Kidney epithelial cell (primary cell): ENCODE measurements around the gene EEF1AKMT4. TPM values are rescaled to one million over a fixed set of nuclear protein-coding genes. Genes with fewer than 3 reads are reported as not detected.

Source experiments
- DNase-seq: peaks from one replicate; pipeline ENCODE4 v3.0.0-alpha.2; 2010; ENCODE audit warnings: low read depth
- H3K27me3 ChIP-seq: 2 replicates; pipeline ENCODE4 v1.6.0; 2011; ENCODE audit warnings: low read length; ENCODE audit not compliant: control insufficient read depth, insufficient read depth
- H3K36me3 ChIP-seq: 2 replicates; pipeline ENCODE4 v1.5.1; 2011; ENCODE audit warnings: low read length; ENCODE audit not compliant: control insufficient read depth, insufficient read depth
- H3K4me3 ChIP-seq: 2 replicates; pipeline ENCODE4 v1.5.1; 2011; ENCODE audit warnings: low read depth, mild to moderate bottlenecking, control low read depth, low read length
- total RNA-seq: library from RNA; depleted of rRNA; stranded (reverse); fragments of >200 nt; gene quantifications from 2 replicates; pipeline ENCODE4 v1.2.3, GENCODE V29; 2015
- TF ChIP-seq, protein P1 (sequence below): IDR thresholded peaks from 2 replicates; pipeline ENCODE4 v1.5.1; 2011; ENCODE audit warnings: mild to moderate bottlenecking, moderate library complexity, low read length, control low read depth, inconsistent platforms; ENCODE audit not compliant: insufficient read depth, poor library complexity, severe bottlenecking

The EEF1AKMT4 gene
- total RNA-seq, 1 donor from 2014 or later = 6.3 TPM

DNA sequence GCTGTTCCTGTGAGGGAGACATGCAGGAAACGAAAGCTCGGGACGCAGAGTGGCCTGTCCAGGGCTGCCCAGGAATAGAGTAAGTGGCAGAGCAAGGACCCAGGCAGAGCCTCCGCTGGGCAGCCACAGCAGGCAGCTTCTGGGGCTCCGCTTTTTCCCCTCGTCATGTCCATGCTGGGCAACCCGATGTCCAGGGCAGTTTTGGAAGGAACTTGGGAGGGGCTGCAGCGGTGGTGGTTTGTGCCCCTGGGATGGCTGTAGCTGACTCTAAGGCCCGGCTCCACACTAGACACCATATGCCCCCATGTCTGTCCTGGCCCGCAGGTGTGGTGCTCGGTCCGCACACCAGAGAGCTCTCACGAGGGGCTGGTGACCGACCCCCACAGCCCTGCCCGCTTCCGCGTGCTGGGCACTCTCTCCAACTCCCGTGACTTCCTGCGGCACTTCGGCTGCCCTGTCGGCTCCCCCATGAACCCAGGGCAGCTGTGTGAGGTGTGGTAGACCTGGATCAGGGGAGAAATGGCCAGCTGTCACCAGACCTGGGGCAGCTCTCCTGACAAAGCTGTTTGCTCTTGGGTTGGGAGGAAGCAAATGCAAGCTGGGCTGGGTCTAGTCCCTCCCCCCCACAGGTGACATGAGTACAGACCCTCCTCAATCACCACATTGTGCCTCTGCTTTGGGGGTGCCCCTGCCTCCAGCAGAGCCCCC lies 42.4 kb downstream of the EEF1AKMT4 start:
- Histone ChIP-seq H3K36me3 (no peaks in the 10 kb centered on the region), H3K4me3 (no peak overlapping the region), H3K27me3 (peaks cover 8% of the 10 kb centered on the region)
- DNase-seq = no peak
- TF ChIP-seq, protein P1, sequence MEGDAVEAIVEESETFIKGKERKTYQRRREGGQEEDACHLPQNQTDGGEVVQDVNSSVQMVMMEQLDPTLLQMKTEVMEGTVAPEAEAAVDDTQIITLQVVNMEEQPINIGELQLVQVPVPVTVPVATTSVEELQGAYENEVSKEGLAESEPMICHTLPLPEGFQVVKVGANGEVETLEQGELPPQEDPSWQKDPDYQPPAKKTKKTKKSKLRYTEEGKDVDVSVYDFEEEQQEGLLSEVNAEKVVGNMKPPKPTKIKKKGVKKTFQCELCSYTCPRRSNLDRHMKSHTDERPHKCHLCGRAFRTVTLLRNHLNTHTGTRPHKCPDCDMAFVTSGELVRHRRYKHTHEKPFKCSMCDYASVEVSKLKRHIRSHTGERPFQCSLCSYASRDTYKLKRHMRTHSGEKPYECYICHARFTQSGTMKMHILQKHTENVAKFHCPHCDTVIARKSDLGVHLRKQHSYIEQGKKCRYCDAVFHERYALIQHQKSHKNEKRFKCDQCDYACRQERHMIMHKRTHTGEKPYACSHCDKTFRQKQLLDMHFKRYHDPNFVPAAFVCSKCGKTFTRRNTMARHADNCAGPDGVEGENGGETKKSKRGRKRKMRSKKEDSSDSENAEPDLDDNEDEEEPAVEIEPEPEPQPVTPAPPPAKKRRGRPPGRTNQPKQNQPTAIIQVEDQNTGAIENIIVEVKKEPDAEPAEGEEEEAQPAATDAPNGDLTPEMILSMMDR = no peak

DNA sequence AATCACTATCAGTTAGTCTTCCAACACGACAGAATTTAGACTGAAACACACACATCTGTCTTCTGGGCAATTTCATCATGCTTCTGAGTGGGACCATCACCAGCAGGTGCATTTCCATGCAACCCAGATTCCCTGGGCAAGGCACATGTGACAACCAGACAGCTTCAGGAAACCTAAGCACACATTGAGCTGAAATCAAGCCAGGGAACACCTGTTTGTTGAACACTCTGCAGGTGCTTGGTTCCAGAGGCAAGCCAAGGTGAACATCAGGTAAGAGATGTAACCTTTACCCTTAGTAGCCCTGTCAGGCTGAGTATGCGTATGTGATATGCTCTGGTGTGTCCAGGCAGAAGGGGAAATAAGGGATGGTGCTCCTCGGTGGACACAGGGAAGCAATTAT lies 46.3 kb downstream of the EEF1AKMT4 start:
- no peak overlapping the region for H3K4me3 ChIP-seq
- no peak for DNase-seq
- H3K36me3 ChIP-seq = no peaks in the 10 kb centered on the region
- peaks cover 6% of the 10 kb centered on the region for H3K27me3 ChIP-seq
- TF ChIP-seq, protein P1 = no peak

DNA sequence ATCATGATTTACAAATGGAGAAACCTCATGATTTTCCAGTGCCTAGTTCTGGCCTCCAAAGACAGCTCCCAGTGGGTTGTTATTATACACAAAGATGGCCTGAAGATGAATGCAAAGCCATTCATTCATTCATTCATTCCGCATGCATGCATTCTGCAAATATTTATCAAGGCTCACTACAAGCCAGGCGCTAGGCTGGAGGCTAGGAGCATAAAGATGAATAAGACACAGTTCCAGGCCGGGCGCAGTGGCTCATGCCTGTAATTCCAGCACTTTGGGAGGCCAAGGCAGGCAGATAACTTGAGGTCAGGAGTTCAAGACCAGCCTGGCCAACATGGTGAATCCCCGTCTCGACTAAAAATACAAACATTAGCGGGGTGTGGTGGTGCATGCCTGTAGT lies 47.1 kb downstream of the EEF1AKMT4 start:
- TF ChIP-seq, protein P1 = no peak
- DNase-seq = no peak
- no peaks in the 10 kb centered on the region for H3K36me3 ChIP-seq
- no peak overlapping the region for H3K4me3 ChIP-seq
- peaks cover 6% of the 10 kb centered on the region for H3K27me3 ChIP-seq

DNA sequence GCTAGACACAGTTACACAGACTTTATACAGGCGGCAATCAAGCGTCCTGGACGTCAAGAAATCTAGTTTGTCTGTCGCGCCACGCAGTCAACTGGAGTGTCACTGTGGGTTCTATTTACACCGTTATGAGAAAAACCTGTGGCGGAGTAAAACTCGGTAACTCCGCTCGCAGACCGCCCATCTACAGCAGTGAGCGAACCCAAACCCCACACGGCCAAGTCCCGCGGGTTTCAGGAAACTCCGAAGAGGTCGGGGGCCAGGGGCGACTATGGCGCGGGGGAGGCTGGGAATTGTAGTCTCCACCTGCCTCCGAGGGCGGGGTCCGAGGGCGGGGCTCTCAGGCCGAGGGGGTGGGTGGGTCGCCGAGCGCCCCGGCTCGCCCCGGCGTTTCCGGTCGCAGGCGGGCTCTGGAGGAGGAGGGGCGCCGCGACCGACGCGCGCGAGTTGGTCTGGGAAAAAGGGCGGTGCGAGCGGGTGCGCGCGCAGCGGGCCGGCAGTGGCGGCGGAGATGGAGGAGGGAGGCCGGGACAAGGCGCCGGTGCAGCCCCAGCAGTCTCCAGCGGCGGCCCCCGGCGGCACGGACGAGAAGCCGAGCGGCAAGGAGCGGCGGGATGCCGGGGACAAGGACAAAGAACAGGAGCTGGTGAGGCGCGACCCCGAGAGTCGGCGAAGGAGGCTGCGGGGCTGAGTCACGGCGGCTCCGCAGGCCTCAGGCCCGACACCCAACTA lies 49.5 kb downstream of the EEF1AKMT4 start, which contains the start of gene PSMD2:
Gene PSMD2, plus strand, starts transcription at position 483 of the 729 bp plus-strand sequence. Its CDS starts 26 bp downstream, at position 509.
- peak; percentile 73 for DNase-seq
- TF ChIP-seq, protein P1 = no peak
- H3K36me3 ChIP-seq = peaks cover 1% of the 10 kb centered on the region
- H3K27me3 ChIP-seq = peaks cover 3% of the 10 kb centered on the region
- peak within 1 kb of the TSS; percentile 82 for H3K4me3 ChIP-seq

DNA sequence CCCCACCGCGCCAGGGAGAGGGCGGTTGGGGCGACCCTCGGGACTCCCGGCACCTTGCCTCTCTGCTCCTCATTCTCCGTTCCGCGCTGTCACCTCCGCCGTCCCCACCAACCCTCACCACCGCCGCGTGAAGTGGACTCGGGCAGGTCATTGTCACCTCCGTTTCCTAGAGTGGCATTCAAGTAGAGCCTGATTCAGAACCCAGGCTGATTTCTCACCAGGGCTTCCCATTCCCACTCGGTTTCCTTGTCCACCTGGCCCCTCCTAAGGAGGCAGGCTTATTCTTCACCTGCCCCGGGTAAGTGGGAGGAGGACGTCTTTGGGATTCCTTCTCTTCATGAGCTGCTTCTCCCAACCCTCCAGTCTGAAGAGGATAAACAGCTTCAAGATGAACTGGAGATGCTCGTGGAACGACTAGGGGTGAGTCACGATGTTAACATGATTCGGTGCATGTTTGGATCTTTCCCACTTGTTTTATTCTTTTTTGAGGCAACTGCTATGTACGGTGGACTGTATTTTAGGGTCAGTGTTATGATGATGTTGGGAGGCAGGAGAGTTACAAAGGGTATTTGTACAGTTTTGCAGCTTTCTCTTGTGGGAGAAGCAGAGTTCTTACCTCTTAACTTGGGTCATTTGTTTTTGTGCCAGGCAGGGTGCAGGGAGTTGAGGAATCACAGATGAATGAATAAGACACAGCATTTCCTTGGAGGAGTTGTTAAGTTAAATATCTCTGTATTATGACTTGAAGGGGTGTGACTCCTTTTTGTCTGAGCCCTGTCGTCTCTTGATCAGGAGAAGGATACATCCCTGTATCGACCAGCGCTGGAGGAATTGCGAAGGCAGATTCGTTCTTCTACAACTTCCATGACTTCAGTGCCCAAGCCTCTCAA lies 50.3 kb downstream of the EEF1AKMT4 start:
- H3K4me3 ChIP-seq = peak overlapping the region; percentile 82
- no peak for DNase-seq
- TF ChIP-seq, protein P1 = no peak

More for the DNA sequence above, 50.3 kb downstream of the EEF1AKMT4 start:
- Histone ChIP-seq H3K36me3 (peaks cover 1% of the 10 kb centered on the region), H3K27me3 (peaks cover 2% of the 10 kb centered on the region)
